ENCODE results near the gene RPS23. TPM values are rescaled to one million over a fixed set of nuclear protein-coding genes. Genes with fewer than 3 reads are reported as not detected.
"Not testable (repeated sequence)": the region's sequence is repeated elsewhere in the genome, so short reads cannot be mapped to it uniquely, and the experiment has no call there.

Gene RPS23
- total RNA-seq, 5 donors from 2014 or later (not counting 1 experiment from before 2014, with no cell fraction given) = 2,916 to 3,772 (median 3,224) TPM

DNA sequence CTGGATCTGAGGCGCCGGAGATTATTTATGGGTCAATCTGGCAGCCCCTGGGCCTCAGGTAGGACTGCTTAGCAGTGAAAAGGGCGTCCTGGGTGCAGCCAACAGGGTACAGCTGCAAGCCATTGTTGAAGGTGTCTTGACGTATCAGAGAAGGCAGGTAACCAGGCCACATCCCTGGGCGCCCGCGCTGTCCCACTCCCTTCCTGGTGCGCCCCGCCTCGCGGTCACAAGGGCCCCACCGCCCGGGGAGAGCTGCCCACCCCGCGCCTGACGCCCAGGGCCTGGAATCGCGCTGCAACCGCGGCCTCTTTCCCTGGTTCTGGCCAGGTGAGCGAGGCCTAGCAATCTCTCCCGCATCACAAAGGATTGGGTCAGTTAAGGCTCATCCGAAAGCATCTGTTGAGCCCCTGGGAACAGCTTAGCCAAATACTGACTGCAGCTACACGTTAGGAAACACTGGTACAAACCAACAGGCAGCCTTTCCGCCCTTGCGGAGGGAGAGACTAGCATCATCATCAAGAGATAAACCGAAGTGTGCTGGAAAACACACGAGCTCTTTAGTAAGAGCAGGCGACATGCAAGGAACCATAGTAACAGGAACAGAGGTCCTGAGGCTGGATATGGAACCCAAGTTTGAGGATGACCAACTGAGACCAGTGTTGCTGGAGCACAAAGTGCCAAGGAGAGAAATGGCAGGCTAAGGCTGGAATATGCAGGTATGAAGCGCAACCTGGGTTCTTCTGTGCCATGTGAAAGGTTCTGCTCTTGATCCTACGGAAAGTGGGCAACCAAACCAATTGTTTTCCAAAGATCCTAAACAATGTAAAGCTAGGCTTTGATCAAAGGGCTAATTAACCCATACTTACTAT is 3.6 kb downstream of the RPS23 start:
- H3K27me3 Mint-ChIP-seq = no peaks in the 10 kb centered on the region
- DNase-seq = no peak
- ChIA-PET POLR2A (interaction anchor here in 1 of 2 donors (0.6 kb wide), 1 partner anchor 1223 kb away, joined by 3 read pairs; no protein-coding TSS in a partner anchor), CTCF (interaction anchor here in 1 of 2 donors (0.5 to 0.8 kb wide), 2 partner anchors 10 to 931 kb away, joined by 3 read pairs; no protein-coding TSS in a partner anchor)
- 95% methylated on average over 31 of the region's 31 CpGs for WGBS (ENCODE audit: insufficient coverage)
- H3K4me3 Mint-ChIP-seq = no peak overlapping the region
- H3K36me3 Mint-ChIP-seq = peaks cover 49% of the 10 kb centered on the region
- no peaks in the 10 kb centered on the region for H3K9me3 ChIP-seq
- H3K4me3 ChIP-seq (ENCODE audit: control insufficient read depth in 1 of 2, extremely low read depth in 1 of 2, low read length in 1 of 2) = no peak overlapping the region
- H3K27ac Mint-ChIP-seq = no peak overlapping the region
- peaks cover 4 to 17% of the 10 kb centered on the region in 2 experiments for H3K4me1 ChIP-seq (ENCODE audit: control insufficient read depth in 1 of 2, extremely low read depth in 1 of 2, insufficient read depth in 2 of 2, low read length in 2 of 2)
- no peaks in the 10 kb centered on the region for H3K9me3 Mint-ChIP-seq
- peaks cover 41 to 56% (median 44%) of the 10 kb centered on the region in 3 donors for H3K4me1 Mint-ChIP-seq
- H3K36me3 ChIP-seq (ENCODE audit: control insufficient read depth in 2 of 2, extremely low read depth in 1 of 2, insufficient read depth in 1 of 2, low read length in 1 of 2) = peaks cover 3 to 29% of the 10 kb centered on the region in 2 donors
- ATAC-seq (replicated peaks in 1 of 4) = no peak
- no peaks in the 10 kb centered on the region for H3K27me3 ChIP-seq (replicated peaks in 1 of 2; ENCODE audit: control insufficient read depth in 2 of 2, extremely low read depth in 1 of 2, insufficient read depth in 2 of 2, low read length in 1 of 2)
- no peak overlapping the region for H3K27ac ChIP-seq (ENCODE audit: low read length)

DNA sequence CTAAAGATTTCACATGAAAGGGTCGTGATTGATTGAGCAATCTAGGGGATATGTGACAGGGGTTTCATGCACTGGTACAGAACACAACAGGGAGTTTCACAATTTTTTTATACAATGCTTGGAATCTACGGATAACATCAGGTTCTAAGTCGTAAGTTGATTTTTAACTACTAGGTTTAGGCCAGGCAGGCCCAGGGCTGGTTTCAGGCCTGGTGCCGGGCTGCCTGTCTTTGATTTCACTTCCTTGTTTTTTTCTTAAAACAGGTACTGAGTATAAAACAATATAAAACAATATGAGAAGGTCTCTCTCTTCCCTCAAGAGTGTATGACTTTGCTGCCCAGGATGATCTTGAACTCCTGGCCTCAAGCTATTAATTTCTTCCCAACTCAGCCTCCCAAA is 4.7 kb downstream of the RPS23 start:
- DNase-seq; H3K4me3 Mint-ChIP-seq; H3K27me3 ChIP-seq (replicated peaks in 1 of 2; ENCODE audit: control insufficient read depth in 2 of 2, extremely low read depth in 1 of 2, insufficient read depth in 2 of 2, low read length in 1 of 2); H3K4me3 ChIP-seq (ENCODE audit: control insufficient read depth in 1 of 2, extremely low read depth in 1 of 2, low read length in 1 of 2); H3K27ac Mint-ChIP-seq; H3K27ac ChIP-seq (ENCODE audit: low read length); H3K9me3 ChIP-seq; H3K27me3 Mint-ChIP-seq; H3K9me3 Mint-ChIP-seq; POLR2A ChIA-PET; ATAC-seq (replicated peaks in 1 of 4): not testable (repeated sequence)
- Mint-ChIP-seq H3K36me3 (peaks cover 56% of the 10 kb centered on the region), H3K4me1 (peaks cover 33 to 47% (median 33%) of the 10 kb centered on the region in 3 donors)
- CTCF ChIA-PET = interaction anchor here in 1 of 2 donors (0.8 kb wide), 1 partner anchor 9 kb away, joined by 3 read pairs; no protein-coding TSS in a partner anchor
- peaks cover 3 to 30% of the 10 kb centered on the region in 2 donors for H3K36me3 ChIP-seq (ENCODE audit: control insufficient read depth in 2 of 2, extremely low read depth in 1 of 2, insufficient read depth in 1 of 2, low read length in 1 of 2)
- H3K4me1 ChIP-seq (ENCODE audit: control insufficient read depth in 1 of 2, extremely low read depth in 1 of 2, insufficient read depth in 2 of 2, low read length in 2 of 2) = peaks cover 4 to 11% of the 10 kb centered on the region in 2 experiments
- 85% methylated on average over 2 of the region's 4 CpGs for WGBS (ENCODE audit: insufficient coverage)

DNA sequence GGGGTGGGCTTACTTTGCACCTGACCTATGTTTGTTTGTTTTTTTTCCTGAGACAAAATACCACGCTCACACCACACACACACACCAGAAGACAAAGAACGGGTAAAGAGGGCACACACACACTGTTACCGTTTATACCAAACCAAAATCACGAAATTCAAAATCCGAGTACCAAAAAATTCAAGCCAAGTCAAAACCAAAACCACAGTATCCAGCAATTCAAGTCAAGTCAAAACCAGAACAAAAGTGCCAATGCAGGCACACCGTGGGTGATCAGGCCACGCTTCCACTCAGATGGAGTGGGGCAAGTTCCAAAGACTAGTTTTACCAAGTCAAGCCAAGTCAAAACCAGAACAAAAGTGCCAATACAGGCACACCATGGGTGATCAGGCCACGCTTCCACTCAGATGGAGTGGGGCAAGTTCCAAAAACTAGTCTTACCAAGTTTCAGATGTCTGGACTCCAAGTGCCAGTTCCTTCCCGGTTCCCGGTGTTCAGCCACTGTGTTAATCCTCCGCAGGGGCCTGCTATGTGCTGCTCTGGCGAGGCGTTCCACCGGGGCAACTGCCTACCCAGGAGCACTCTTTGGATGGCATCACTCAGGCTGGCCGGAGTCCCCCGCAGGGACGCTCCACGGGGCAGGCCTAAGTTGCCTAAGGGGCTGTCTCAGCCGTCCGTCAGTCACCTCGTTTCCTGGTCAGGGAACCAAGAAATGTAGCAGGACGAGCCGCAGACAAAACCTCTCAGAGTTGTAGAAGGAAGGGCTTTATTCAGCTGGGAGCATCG is 5.4 kb downstream of the RPS23 start:
- H3K4me3 ChIP-seq (ENCODE audit: control insufficient read depth in 1 of 2, extremely low read depth in 1 of 2, low read length in 1 of 2); POLR2A ChIA-PET; ATAC-seq (replicated peaks in 1 of 4); CTCF ChIA-PET; H3K27me3 ChIP-seq (replicated peaks in 1 of 2; ENCODE audit: control insufficient read depth in 2 of 2, extremely low read depth in 1 of 2, insufficient read depth in 2 of 2, low read length in 1 of 2); DNase-seq; H3K9me3 Mint-ChIP-seq; H3K9me3 ChIP-seq; H3K4me1 ChIP-seq (ENCODE audit: control insufficient read depth in 1 of 2, extremely low read depth in 1 of 2, insufficient read depth in 2 of 2, low read length in 2 of 2); H3K27me3 Mint-ChIP-seq; H3K27ac ChIP-seq (ENCODE audit: low read length): not testable (repeated sequence)
- Mint-ChIP-seq H3K4me3 (peak overlapping the region in 1 of 3 donors; percentile 13), H3K36me3 (peaks cover 56% of the 10 kb centered on the region), H3K4me1 (peaks cover 28 to 42% (median 29%) of the 10 kb centered on the region in 3 donors), H3K27ac (peak overlapping the region in 1 of 2 donors; percentile 7)
- peaks cover 3 to 31% of the 10 kb centered on the region in 2 donors for H3K36me3 ChIP-seq (ENCODE audit: control insufficient read depth in 2 of 2, extremely low read depth in 1 of 2, insufficient read depth in 1 of 2, low read length in 1 of 2)
- 80% methylated on average over 16 of the region's 24 CpGs for WGBS (ENCODE audit: insufficient coverage)

DNA sequence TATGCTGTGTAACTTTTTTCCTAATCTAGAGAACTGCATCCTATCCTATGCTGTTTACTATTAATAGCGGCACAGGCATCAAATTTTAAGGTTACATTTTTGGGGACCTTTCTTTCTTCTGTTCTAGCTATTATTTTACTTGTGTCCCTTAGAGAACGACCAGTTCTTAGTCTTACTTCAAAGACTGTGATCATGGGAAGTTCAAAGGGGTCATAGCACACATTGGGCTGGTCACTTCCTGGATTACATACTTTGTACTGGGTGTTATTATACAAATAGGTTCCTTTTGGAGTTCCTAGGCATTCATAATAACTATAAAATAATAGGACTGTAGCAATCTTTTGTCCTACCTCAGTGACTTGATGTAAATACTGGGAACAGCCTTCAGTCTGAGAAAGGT is 8.8 kb downstream of the RPS23 start:
- CTCF ChIA-PET; H3K27ac Mint-ChIP-seq; DNase-seq; H3K4me3 ChIP-seq (ENCODE audit: control insufficient read depth in 1 of 2, extremely low read depth in 1 of 2, low read length in 1 of 2); H3K4me1 ChIP-seq (ENCODE audit: control insufficient read depth in 1 of 2, extremely low read depth in 1 of 2, insufficient read depth in 2 of 2, low read length in 2 of 2); H3K27ac ChIP-seq (ENCODE audit: low read length); H3K27me3 Mint-ChIP-seq; H3K9me3 ChIP-seq; H3K4me3 Mint-ChIP-seq; ATAC-seq (replicated peaks in 1 of 4); H3K27me3 ChIP-seq (replicated peaks in 1 of 2; ENCODE audit: control insufficient read depth in 2 of 2, extremely low read depth in 1 of 2, insufficient read depth in 2 of 2, low read length in 1 of 2); POLR2A ChIA-PET: not testable (repeated sequence)
- Mint-ChIP-seq H3K9me3 (peaks cover 4 to 15% (median 5%) of the 10 kb centered on the region in 3 donors), H3K4me1 (peaks cover 12 to 16% (median 13%) of the 10 kb centered on the region in 3 donors), H3K36me3 (peaks cover 30% of the 10 kb centered on the region)
- peaks cover 0 to 10% of the 10 kb centered on the region in 2 donors for H3K36me3 ChIP-seq (ENCODE audit: control insufficient read depth in 2 of 2, extremely low read depth in 1 of 2, insufficient read depth in 1 of 2, low read length in 1 of 2)
- whole genome bisulfite sequencing (ENCODE audit: insufficient coverage) = no CpG with 5 or more reads among the region's 2 CpGs

DNA sequence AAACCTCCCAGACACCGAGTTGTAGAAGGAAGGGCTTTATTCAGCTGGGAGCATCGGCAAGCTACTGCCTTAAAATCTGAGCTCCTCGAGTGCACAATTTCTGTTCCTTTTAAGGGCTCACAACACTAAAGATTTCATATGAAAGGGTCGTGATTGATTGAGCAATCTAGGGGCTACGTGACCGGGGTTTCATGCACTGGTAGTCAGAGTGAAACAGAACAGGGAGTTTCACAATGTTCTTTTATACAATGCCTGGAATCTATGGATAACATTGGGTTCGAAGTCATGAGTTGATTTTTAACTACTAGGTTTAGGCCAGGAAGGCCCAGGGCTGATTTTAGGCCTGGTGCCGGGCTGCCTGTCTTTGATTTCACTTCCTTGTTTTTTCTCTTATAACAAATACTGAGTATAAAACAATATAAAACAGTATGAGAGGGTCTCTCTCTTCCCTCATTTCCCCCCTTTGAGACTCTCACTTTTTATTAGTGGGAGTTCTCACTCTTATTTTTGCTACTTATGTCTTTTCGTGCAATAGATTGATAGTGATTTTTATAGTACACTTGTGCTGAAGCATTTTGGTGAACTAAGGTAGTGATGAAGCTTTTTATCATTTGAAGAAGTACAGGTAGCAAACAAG is 10.7 kb downstream of the RPS23 start:
- Mint-ChIP-seq H3K36me3 (peaks cover 13% of the 10 kb centered on the region), H3K9me3 (peaks cover 4 to 15% (median 5%) of the 10 kb centered on the region in 3 donors)
- DNase-seq; H3K36me3 ChIP-seq (ENCODE audit: control insufficient read depth in 2 of 2, extremely low read depth in 1 of 2, insufficient read depth in 1 of 2, low read length in 1 of 2); H3K4me3 Mint-ChIP-seq; H3K4me1 Mint-ChIP-seq; H3K4me3 ChIP-seq (ENCODE audit: control insufficient read depth in 1 of 2, extremely low read depth in 1 of 2, low read length in 1 of 2); H3K27me3 ChIP-seq (replicated peaks in 1 of 2; ENCODE audit: control insufficient read depth in 2 of 2, extremely low read depth in 1 of 2, insufficient read depth in 2 of 2, low read length in 1 of 2); H3K4me1 ChIP-seq (ENCODE audit: control insufficient read depth in 1 of 2, extremely low read depth in 1 of 2, insufficient read depth in 2 of 2, low read length in 2 of 2); ATAC-seq (replicated peaks in 1 of 4); H3K27ac ChIP-seq (ENCODE audit: low read length); H3K27me3 Mint-ChIP-seq; H3K9me3 ChIP-seq; H3K27ac Mint-ChIP-seq; CTCF ChIA-PET; POLR2A ChIA-PET: not testable (repeated sequence)
- WGBS (ENCODE audit: insufficient coverage) = no CpG with 5 or more reads among the region's 9 CpGs

DNA sequence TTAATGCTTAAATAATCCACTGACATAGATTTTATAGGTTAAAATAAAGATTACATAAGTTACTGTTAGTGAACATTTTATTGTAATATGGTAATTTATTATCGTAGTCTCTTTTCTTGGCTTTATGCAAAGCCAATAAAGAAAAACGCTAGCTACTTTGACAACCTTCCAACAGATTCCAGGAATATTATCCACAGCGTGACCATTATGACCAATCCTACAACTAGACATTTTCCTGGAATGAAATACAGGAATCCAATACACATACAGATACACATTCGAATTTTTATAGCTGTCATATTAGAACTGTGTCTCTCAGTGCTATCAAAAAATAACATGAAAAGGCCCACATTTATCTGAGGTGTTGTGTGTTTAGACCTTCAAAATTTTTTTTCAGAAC is 13.1 kb downstream of the RPS23 start:
- Mint-ChIP-seq H3K27me3 (no peaks in the 10 kb centered on the region), H3K4me3 (no peak overlapping the region), H3K36me3 (peaks cover 12% of the 10 kb centered on the region), H3K9me3 (peaks cover 4 to 15% (median 5%) of the 10 kb centered on the region in 3 donors), H3K4me1 (no peaks in the 10 kb centered on the region), H3K27ac (no peak overlapping the region)
- ChIA-PET CTCF (interaction anchor here in 1 of 2 donors (0.5 to 0.7 kb wide), 2 partner anchors 9 to 430 kb away, joined by 3 read pairs; no protein-coding TSS in a partner anchor), POLR2A (no interaction called here)
- H3K36me3 ChIP-seq (ENCODE audit: control insufficient read depth in 2 of 2, extremely low read depth in 1 of 2, insufficient read depth in 1 of 2, low read length in 1 of 2) = peaks cover 0 to 2% of the 10 kb centered on the region in 2 donors
- no peak overlapping the region for H3K4me3 ChIP-seq (ENCODE audit: control insufficient read depth in 1 of 2, extremely low read depth in 1 of 2, low read length in 1 of 2)
- H3K4me1 ChIP-seq (ENCODE audit: control insufficient read depth in 1 of 2, extremely low read depth in 1 of 2, insufficient read depth in 2 of 2, low read length in 2 of 2) = no peaks in the 10 kb centered on the region
- H3K27me3 ChIP-seq (replicated peaks in 1 of 2; ENCODE audit: control insufficient read depth in 2 of 2, extremely low read depth in 1 of 2, insufficient read depth in 2 of 2, low read length in 1 of 2) = no peaks in the 10 kb centered on the region
- H3K9me3 ChIP-seq = no peaks in the 10 kb centered on the region
- 100% methylated on average over 1 of the region's 4 CpGs for WGBS (ENCODE audit: insufficient coverage)
- no peak overlapping the region for H3K27ac ChIP-seq (ENCODE audit: low read length)
- no peak for DNase-seq
- no peak for ATAC-seq (replicated peaks in 1 of 4)

Data from T-cell (primary cell).